Skin epidermis (tissue), 12 donors: ENCODE measurements around the gene STAT2.

Experiments
- H3K27ac ChIP-seq, 21 experiments: fragments of 200-600 bp; sonication (generic) in 11 of 21; one replicate each; pipeline ENCODE4 v1.5.0; 2020; ENCODE audit warnings: mild to moderate bottlenecking in 3 of 21, inconsistent platforms in 2 of 21, moderate library complexity in 2 of 21
- H3K4me3 ChIP-seq, 7 experiments: fragments of 200-600 bp; sonication (generic) in 2 of 7; one replicate each; pipeline ENCODE4 v1.5.0; 2020; ENCODE audit warnings: inconsistent platforms in 2 of 7, mild to moderate bottlenecking in 2 of 7, moderate library complexity in 1 of 7

The STAT2 gene

DNA sequence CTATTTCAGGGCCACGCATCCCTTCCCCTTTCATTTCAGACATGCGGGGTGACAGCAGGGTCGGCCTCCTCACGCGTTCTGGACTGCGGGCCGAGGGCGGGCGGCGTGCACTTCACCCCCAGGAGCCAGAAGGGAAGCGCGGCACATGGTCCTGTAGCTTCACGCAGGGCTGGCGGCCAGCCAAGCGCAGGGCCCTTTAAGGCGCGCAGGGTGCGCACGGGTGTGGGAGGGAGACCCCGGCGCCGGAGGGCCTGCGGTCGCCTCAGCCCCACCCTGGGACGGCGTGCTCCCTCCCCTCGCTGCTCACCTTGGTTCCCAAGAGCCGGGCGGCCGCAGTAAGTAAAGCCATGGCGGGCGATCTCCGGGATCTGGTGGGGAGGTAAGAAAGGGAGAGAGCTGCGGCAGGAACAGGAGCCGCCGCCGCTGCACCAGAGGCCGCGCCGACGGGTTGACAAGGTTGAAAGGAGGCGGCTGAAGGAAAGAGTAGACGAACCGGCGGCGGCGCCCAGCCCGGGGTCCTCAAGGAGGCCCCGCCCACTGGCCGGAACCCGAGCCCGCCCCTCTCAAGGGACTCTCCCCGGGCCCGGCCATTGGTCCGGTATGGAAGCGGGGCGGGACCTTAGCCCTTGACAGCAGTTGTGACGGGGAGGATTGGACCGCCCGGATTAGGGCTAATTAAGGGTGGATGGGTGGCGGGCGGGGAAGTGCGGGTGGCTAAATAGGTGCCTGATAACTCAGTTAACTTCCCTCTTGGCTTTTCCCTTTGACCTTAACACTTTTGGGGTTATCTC lies 59.9 kb downstream of the STAT2 start, which contains the start of gene CS:
Gene CS, minus strand, starts transcription at position 478 of the 791 bp plus-strand sequence. Its CDS starts 129 bp downstream, at position 349.
- Histone ChIP-seq H3K4me3 (peak within 1 kb of the TSS; percentile 44 to 88 (median 73)), H3K27ac (peak within 1 kb of the TSS; percentile 73 to 98 (median 96))

DNA sequence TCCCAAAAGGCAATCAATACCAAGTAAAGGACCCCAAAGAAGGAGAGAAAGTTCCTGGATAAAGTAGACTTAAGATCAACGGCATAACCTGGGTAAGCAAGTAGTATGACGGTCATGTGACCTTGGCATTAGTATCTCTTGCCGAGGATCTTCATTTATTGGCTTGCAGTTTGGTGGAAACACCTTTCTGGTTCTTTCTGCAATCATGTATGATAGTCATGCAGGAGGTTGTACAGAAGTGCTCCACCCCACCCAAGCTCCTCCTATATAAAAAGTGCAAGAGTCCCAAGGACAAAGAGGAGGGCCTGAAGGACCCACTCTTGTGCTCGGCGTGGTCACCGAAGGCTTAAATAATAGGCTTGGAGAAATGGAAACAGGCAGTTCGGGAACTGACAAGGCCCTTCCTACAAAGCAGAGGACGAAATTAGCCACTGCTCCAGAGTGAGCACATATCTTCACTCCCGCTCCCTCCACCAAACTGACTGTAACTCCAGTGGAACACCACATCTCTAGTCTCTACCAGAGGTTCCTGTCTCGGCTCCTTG lies 60.5 kb downstream of the STAT2 start:
- H3K4me3 ChIP-seq: peak overlapping the region; percentile 44 to 88 (median 73)
- peak overlapping the region; percentile 73 to 98 (median 96) for H3K27ac ChIP-seq

DNA sequence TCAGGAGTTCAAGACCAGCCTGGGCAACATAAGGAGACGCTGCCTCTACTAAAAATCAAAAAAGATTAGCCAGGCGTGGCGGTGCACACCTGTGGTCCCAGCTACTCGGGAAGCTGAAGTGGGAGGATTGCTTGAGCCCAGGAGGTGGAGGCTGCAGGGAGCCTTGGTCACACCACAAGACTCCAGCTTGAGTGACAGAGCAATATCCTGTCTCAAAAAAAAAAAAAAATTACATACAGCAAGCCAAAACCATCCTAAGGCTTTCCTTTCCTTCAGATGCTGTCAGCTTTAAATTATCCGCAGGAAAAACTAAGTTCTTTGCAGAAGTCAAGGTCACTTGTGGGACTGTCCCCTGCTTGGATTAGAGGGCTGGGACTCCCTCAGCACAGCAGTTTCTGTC lies 61.1 kb downstream of the STAT2 start:
- peak overlapping the region; percentile 44 to 88 (median 73) for H3K4me3 ChIP-seq
- peak overlapping the region in 15 of 21 experiments; percentile 32 to 98 (median 95) for H3K27ac ChIP-seq

DNA sequence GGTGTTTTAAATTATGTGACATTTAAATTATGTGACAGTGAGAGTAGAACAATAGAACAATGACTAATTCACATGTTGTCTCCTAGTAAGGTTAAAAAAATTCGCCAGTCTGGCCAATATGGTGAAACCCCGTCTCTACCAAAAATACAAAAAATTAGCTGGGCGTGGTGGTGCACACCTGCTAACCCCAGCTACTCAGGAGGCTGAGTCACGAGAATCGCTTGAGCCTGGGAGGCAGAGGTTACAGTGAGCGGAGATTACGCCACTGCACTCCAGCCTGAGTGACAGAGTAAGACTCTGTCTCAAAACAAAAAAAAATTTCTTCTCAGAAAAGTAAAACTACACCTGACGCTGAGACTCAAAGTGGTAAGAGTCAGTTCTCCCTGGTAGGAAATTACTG lies 62.5 kb downstream of the STAT2 start:
- no peak overlapping the region for H3K4me3 ChIP-seq
- H3K27ac ChIP-seq: peak overlapping the region in 1 of 21 experiments; percentile 0

DNA sequence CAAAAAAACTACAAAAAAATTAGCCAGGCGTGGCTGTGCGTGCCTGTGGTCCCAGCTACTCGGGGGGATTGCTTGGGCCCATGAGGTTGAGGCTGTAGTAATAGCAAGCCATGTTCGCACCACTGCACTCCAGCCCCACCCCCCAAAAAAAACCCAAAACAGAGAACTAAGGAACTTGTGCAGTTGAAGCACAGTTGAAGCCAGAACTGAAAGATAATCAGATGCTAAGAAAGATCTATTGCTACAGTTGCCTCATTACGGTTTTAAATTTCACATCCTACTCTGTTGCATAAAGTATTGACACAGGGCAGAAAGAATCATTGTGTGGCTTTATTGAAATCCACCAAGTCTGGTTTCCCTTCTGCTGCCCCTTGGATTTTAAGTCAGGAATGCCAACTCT lies 63.6 kb downstream of the STAT2 start:
- H3K27ac ChIP-seq: peak overlapping the region in 1 of 21 experiments; percentile 62
- H3K4me3 ChIP-seq: no peak overlapping the region

DNA sequence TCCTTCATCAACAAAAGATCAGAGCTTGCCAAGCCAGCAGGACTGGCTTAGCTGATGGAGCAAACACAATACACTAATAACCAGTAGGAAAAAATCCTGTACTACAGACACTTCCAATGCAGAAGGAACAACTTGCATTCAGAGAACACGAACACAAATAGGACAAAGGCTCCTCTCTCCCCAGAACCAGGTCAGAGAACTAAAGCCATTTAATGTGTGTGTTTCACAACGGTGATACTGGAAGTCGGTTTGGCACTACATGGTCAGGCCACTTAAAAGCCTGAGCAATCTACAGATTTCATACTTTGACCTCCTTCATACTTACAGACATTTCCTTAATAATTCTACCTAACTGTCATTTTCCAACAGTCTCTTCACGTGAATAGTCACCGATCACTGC lies 66.1 kb downstream of the STAT2 start:
- Histone ChIP-seq H3K27ac (peak overlapping the region in 1 of 21 experiments; percentile 33), H3K4me3 (no peak overlapping the region)
